CD4-positive, alpha-beta T cell treated with Interleukin-1 beta for 1 hour (primary cell): ENCODE results near the gene USP3.
"Not testable (repeated sequence)": the region's sequence is repeated elsewhere in the genome, so short reads cannot be mapped to it uniquely, and the experiment has no call there.

ENCODE experiments used
- DNase-seq, 2 donors: peaks; one replicate each; pipeline ENCODE4 v3.0.0-alpha.2; 2020 to 2022

USP3 gene

DNA sequence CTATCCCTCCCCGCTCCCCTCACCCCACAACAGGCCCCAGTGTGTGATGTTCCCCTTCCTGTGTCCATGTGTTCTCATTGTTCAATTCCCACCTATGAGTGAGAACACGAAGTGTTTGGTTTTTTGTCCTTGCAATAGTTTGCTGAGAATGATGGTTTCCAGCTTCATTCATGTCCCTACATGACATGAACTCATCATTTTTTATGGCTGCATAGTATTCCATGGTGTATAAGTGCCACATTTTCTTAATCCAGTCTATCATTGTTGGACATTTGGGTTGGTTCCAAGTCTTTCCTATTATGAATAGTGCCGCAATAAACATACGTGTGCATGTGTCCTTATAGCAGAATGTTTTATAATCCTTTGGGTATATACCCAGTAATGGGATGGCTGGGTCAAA lies 112.8 kb downstream of the USP3 start:
- DNase-seq, result not testable (repeated sequence)

DNA sequence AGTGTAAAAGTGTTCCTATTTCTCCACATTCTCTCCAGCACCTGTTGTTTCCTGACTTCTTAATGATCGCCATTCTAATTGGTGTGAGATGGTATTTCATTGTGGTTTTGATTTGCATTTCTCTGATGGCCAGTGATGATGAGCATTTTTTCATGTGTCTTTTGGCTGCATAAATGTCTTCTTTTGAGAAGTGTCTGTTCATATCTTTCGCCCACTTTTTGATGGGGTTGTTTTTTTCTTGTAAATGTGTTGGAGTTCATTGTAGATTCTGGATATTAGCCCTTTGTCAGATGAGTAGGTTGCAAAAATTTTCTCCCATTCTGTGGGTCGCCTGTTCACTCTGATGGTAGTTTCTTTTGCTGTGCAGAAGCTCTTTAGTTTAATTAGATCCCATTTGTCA lies 113.2 kb downstream of the USP3 start:
- DNase-seq, result not testable (repeated sequence)

DNA sequence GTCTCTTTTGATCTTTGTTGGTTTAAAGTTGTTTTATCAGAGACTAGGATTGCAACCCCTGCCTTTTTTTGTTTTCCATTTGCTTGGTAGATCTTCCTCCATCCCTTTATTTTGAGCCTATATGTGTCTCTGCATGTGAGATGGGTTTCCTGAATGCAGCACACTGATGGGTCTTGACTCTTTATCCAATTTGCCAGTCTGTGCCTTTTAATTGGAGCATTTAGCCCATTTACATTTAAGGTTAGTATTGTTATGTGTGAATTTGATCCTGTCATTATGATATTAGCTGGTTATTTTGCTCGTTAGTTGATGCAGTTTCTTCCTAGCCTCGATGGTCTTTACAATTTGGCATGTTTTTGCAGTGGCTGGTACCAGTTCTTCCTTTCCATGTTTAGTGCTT lies 116.4 kb downstream of the USP3 start:
- not testable (repeated sequence) for DNase-seq

DNA sequence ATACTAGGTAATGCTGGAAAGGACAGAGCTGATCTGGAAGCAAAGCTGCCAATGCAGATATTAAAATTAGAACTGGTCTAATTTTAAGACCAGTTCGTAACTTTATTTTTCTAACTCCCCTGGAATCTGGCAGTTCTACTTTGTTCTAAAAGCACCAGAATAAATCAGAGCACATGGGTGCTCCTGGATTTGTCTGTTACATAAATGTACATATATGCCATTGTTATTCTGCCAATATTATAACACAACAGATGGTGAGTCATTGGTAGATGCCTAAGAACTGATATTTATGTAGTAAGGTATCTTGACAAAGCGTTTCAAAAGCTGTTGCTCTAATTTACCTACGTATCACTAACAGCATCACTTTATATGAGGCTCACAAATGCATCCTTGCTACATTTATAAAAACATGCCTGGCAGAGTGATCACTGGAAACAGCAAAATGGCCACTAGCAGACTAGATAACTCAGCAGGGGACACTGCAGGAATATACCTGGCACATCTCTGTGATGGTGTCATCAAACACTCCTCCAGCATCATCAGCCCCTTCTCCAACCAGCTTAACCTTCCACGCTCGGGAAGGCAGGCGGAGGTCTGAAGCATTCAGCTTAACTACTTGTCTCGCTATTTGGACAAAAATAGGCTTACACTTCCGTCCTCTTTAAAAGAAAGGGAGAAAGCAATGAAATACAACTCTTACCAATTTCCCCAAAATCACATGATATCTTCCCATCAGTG lies 119.0 kb downstream of the USP3 start:
- no peak for DNase-seq

DNA sequence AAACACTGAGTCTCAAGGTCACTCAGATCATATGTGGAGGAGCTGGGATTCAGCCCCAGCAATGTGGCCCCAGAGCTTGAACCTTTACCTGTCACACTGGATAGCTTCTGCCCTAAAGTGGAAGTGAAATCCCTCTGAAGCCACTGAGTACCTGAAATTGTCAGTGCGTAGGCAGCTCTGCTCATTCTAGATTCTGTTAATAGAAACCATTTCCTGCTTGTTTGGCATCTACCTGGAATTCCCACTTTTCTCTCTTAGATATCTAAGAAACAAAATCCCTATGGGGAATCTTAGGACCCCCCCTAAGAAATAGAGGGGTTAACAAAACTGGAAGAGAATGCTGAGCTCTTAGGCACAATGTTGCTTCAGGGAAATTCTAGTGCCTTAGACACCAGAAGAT lies 122.6 kb downstream of the USP3 start:
- no peak for DNase-seq

DNA sequence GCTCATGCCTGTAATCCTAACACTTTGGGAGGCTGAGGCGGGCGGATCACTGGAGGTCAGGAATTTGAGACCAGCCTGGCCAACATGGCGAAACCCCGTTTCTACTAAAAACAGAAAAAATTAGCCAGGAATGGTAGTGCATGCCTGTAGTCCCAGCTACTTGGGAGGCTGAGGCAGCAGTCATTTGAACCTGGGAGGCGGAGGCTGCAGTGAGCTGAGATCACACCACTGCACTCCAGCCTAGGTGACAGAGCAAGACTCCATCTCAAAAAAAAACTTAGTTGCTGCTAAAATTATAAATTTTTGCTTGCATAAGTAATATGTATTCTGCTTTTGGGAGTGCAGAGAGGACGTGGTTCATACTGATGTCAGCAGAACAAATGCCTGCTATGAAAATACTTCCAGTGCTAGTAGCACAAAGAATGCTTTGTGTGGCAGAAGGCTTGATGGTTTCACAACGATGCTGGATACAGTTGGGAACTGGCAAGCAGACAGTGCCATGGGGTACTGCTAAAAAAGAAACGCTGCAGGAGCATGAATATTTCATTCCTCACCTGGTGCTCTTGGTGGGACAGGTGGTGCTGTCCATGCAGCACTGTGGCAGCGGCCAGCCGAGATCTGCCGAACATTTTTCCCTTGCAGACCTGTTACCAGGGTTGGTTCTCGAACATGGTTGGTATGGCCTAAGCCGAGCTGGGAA lies 123.9 kb downstream of the USP3 start:
- no peak for DNase-seq

DNA sequence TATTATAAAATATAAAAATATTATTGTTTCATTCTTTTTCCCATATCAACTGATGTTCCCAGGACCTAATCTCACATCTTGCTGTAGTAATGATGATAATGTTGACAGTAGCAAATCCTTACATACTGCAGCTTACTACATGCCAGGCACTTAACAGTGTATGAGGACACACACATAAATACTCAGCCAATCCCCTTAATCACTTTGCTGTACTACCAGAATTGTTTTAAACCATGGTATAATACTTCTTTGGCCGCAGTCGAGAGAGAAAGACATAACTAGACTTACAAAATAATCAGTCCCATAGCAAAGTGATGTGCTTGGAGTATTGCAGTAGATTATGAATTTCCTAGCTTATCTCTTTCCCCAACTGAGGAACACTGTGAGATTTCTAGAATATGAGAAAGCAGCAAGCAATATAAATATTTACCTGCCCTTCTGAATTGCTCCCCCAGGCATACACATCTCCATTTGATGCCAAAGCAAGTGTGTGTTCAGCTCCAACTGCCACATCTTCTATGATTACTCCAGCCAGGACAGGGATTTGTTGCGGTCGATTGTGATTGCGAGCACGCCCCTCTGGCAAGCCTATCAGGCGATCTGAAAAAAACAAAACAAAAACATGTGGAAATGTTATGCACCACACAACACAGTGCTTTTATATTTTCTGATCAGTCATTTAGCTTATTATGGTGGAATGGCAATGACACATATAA lies 125.8 kb downstream of the USP3 start:
- no peak for DNase-seq

DNA sequence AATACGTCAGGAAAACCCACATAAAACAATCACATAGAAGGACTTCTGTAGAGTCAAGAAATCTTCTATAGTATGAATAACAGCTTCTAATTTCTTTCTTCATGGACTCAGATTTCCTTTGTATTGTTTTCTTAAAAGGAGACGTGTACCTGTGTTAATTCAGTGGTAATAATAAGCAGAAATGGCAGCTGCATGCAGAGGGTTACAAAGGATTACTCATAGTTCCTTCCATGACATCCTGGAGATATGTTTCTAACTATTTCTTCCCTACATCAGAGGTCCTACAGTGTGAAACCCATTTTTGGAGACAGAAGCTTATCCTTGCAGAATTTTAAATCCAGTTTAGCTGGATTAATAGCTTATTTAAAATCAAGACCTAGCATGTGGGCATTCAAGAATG lies 128.9 kb downstream of the USP3 start:
- DNase-seq, result no peak

DNA sequence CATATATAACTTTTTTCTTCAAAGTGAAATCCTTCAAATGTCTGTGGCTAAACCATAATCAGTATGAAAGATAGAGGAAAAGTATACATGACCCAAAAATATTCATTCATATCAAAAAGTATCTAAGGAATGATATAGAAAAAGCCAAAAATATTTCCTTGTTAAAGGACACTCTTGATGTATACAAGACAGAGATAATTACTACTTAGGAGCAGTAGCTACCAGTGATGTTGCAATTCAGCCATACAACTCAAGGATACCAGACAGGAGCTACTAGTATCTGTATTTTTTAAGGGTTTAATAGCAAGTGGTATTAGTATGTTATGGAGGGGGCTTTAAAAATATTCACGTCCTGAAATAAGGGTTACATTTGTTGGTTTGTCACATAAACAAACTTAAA lies 129.8 kb downstream of the USP3 start:
- DNase-seq, result no peak

DNA sequence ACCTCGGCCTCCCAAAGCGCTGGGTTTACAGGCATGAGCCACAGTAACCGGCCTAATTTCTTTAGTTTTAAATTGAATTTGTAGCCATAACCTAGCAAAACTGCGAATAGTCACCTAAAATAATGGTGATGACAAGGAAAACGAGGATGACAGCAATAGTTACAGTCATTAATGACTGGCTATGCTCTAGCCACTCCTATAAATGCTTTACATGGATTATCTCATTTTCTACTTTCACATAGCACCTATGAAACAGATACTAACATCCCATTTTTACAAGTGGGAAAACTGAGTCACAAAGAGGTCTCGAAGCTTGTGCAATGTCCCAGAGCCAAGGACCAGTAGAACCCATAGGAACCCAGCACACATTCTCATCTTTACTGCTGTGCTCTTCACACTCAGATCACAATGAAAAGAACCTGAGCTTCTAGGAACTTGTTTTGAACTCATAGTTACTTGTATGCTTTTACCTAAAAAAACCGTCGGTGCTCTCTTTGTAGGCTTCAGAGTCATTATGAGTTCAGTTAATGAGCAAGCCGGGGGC lies 132.2 kb downstream of the USP3 start:
- no peak for DNase-seq

DNA sequence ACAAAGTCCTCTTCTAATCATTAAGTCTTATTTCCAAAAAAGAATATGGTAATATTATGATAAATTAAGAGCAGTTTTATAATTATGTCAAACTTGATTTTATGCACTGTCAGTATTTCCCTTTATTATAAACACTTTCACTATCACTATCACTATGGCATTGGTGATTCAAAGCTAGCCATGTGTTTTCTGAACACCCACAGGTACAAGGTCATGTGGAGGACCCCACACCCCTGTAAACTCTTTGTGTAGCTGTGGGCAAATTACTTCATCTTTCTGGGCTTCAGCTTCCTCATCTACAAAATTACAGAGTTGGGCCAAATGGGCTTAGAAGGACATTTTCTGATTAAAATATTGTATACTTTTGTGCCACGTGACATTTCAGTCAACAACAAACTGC lies 134.4 kb downstream of the USP3 start:
- no peak for DNase-seq

DNA sequence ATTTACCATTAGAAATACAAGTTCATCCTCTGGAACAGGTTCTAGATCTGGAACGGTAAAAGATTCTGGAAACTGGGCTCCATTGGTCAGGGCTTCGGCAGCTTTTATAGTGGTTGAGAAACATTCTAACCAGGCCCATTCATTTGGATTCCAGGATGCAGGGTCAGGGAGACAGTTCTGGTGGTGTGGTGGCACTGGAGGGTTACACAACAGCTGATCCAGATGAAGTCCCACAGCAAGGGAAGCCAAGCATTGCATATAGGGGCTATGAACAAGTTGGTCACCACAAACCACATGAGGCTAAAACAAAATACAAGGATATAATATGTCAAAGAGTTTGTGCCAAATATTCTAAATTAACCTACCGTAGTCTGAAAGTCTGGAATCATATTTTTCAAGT lies 135.8 kb downstream of the USP3 start:
- DNase-seq, result no peak
